Measurements from ENCODE around the gene DIDO1.

Gene DIDO1

GRCh38 chr20:62911701-62912280, 14.5 kb downstream of the DIDO1 start:
- no peak for DNase-seq (ENCODE audit: low read depth in 3 of 3, low spot score in 1 of 3)

DNA sequence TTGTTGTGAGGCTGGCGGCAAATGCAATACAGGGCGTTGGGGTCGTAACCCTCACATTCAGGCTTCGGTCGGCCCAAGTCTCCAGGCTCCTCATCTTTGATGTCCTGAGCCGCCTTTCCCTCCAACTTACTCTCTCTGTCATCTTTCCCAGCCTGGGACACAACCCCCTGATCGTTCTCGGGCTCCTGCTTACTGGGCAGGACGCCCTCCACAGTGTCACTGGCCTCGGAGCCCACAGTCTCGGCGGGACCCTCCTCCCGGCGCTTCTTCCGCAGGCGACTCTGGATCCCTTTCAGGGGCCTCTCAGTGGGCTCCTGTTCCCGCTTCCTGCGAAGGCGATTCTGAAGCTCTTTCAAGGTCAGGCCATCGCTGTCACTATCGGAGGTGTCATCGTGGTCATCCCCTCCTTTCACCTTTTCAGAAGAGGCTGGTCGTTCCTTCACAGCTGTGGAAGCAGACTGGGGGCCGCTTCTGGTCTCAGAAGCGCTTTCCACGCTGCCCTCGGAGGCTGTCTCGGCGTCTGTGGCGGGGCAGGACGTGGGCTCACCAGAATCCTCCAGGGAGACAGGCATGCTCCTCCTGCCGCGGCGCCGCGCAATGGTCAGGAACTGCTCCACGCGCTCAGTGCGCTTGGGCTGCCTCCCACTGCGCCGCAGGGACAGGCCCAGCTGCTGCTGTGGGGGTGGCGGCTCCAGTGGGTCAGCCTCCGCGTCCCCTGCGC, 15.4 kb downstream of the DIDO1 start:
- DNase-seq (ENCODE audit: low read depth in 3 of 3, low spot score in 1 of 3): no peak

GRCh38 chr20:62910217-62910766, 16.0 kb downstream of the DIDO1 start:
- DNase-seq (ENCODE audit: low read depth in 3 of 3, low spot score in 1 of 3): no peak

GRCh38 chr20:62908971-62909791, 17.1 kb downstream of the DIDO1 start:
- DNase-seq (ENCODE audit: low read depth in 3 of 3, low spot score in 1 of 3): no peak

DNA sequence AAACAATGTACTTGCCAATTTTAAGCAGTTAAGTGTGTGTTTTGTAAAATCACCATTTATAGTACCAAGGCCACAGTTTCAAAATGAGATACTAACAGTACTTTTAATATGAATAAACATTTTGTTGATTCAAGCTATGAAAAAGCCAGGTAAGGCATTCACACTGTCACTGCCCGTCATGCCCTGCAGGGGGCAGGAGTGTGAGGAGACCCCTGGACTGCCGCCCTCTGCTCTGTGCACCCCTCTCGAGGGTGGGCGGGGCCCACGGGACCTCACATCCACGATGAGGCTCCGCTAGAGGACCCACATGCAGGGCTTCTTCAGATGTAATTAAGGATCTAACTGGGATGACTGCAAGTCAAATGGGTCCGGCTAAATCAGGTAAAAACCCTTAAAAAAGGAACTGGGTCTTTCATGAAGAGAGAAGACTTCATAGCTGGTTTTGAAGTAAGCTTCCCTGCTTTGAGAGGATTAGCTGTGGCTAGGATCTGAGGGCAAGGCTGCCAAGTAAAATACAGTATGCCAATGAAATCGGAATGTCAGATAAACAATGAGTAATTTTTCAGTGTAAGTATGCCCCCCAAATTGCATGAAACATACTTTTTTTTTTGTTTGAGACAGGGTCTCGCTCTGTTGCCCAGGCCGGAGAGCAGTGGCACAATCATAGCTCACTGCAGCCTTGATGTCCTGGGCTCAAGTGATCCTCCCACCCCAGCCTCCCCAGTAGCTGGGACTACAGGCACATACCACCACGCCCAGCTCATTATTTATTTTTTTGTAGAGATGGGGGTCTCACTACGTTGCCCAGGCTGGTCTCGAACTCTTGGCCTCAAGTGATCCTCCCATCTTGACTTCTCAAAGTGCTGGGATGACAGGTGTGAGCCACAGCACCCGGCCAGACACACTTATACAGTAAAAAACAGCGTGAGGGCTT, 18.7 kb downstream of the DIDO1 start:
- no peak for DNase-seq (ENCODE audit: low read depth in 3 of 3, low spot score in 1 of 3)

- no peak for DNase-seq (ENCODE audit: low read depth in 3 of 3, low spot score in 1 of 3)
These were observed 19.5 kb downstream of the DIDO1 start for GRCh38 chr20:62906647-62907375.

- DNase-seq (ENCODE audit: low read depth in 3 of 3, low spot score in 1 of 3): no peak
These were observed 20.1 kb downstream of the DIDO1 start for GRCh38 chr20:62906209-62906608.

GRCh38 chr20:62905536-62906117, 20.7 kb downstream of the DIDO1 start:
- no peak for DNase-seq (ENCODE audit: low read depth in 3 of 3, low spot score in 1 of 3)

GRCh38 chr20:62902926-62903615, 23.2 kb downstream of the DIDO1 start:
- no peak for DNase-seq (ENCODE audit: low read depth in 3 of 3, low spot score in 1 of 3)

DNA sequence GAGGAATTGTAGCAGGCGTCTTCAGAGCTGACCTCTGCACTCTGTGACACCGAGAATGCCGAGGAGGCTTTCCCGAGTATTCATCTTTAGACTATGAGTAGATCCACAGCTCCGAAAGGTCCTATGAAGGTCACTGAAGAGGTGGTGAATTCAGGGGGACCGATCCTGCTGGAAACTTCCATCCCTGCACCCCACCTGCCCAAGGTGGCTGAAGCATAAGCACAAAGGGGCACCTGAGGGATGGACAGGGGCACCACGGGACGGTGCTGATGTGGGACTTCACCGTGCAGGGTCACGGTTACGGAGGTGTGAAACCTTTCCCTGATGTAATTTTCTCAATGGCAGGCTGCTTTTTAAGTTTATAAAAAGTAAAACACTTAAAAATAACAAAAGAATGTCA, 24.4 kb downstream of the DIDO1 start:
- DNase-seq (ENCODE audit: low read depth in 3 of 3, low spot score in 1 of 3): no peak

- no peak for DNase-seq (ENCODE audit: low read depth in 3 of 3, low spot score in 1 of 3)
These were observed 25.4 kb downstream of the DIDO1 start for GRCh38 chr20:62900692-62901584.

DNA sequence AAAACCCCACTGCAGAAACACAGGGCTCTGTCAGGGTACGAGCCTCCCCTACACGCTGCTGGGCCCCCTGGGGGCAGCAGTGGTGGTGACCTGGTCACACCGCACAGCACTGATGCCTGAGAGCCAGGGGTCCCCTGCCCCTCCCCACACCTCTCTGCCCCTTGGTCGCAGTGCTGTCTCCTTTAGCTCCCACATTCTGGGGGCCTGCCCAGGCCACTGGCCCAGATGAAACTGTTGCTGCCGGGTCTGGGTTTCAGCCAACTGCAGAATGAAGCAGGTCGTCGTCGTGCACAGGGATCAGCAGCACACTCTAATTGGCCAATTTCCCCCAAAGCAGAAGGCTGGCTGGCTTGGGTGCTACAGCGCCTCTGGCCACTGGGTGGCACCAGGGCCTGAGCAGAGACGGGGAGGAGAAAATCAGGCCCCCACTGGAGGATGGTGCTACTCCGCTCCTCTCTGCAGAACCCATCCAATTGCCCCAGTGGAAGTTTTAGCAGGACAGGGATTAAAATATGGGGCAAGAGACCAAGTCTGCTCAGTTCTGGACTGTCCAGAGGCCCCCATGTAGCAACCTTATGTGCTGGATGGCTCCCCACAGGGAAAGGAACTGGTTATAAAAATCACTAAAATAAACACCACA, 26.1 kb downstream of the DIDO1 start:
- DNase-seq (ENCODE audit: low read depth in 3 of 3, low spot score in 1 of 3): peak; percentile 46 to 59 (median 55)

GRCh38 chr20:62899633-62900051, 26.7 kb downstream of the DIDO1 start:
- DNase-seq (ENCODE audit: low read depth in 3 of 3, low spot score in 1 of 3): no peak

DNA sequence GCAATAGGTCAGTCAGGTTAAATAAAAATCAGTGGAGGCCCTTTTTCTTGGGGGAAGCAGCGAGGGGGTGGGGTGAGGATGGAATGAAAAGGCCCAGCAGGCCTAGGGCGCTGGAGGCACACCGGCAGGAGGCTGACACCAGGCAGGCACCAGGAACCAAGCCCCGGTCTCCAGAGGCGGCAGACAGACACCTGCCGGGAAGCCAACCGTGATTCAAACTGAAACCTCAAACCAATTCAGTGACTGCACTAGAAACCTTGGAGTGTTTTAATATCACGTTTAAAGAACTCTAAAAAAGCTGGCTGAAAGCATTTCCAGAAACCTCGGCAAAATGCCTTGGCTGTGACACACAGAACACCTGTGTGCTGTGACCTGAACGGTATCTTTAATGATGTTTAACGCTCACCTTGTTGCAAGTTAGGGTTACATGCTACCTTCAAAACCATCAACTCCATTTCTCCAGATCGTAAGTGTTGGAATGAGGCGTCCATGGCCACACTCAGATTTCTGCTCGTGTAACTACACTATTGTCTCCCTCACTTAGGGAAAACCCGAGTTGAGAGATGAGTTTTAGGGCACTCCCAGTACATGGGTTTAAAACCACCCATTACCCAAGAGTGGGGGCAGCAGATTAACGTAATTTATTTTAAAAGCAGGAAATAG, 27.2 kb downstream of the DIDO1 start:
- no peak for DNase-seq (ENCODE audit: low read depth in 3 of 3, low spot score in 1 of 3)

- no peak for DNase-seq (ENCODE audit: low read depth in 3 of 3, low spot score in 1 of 3)
These were observed 28.0 kb downstream of the DIDO1 start for GRCh38 chr20:62898093-62898964.

DNA sequence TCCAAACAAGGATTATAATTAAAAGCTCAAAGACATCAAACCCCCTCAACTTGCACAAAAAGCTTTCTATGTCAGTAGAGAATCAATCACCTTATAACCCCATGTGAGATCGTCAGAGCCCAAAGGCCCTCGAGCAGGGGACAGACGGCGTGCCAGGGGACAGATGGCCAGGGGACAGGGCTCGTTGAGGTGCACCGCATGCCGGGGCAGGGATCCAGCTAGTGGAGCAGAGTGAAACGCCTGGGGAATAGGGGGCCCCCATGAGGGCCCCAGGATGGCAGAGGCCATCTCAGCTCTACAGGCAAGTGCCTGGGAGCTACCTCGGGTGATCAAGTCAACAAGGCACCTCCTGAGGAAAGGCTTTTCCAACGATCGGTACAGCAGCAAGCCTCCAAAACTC, 28.6 kb downstream of the DIDO1 start:
- no peak for DNase-seq (ENCODE audit: low read depth in 3 of 3, low spot score in 1 of 3)

Measured in stimulated activated CD4-positive, alpha-beta T cell treated with anti-CD3 and anti-CD28 coated beads, TNF-alpha, amount 100 ng/mL, for 1 hour (primary cell).